HL-60/S4 treated with retinoic acid at 250 ng/mL for 4 days and 3 days (cell line): ENCODE measurements around the gene SGMS1.

Experiments used
- in situ Hi-C: fragments of 300-500 bp; cut with MboI; formaldehyde crosslinking; loops from 2 replicates; pipeline ENCODE4 v1.7.0; 2022; ENCODE audit warnings: low sequenced_read_pairs

The SGMS1 gene

DNA sequence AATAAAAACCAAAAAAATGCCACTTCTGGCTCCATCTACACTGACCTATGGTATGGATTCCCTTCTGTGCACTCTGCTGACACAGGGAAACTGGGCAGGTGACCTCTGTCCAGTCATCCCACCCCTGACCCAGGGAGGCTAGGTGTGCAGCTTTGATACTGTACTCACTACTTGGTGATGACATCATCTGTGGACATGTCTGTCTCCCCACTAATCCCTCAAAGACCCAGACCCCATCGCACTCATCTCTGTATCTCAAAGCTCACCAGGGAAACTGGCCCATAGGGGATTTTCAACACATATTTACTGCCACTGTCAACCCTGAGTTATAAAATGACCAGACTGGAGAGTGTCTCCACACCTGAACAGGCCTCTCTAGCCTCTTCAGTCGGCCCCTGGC, 10.6 kb downstream of the SGMS1 start:
- in situ Hi-C loops: no loop called here

DNA sequence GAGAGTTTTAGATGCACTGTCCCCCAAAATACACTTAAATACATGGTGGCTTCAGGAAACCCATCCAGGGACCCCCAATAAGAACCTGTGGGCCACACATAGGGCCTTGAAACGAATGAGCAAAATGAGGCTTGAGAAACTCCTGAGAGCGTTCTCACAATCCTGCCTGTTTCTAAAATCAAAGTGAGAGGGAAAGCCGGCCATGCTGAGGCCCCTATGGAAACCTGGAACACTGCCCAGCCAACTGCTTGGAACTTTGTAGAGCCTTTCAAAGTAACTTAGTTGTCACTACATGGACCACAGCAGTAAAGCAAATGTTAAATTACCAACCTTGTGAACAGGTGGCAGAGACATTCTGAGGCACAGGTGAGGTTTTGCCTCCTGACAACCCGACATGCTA, 13.4 kb downstream of the SGMS1 start:
- in situ Hi-C loops: no loop called here

DNA sequence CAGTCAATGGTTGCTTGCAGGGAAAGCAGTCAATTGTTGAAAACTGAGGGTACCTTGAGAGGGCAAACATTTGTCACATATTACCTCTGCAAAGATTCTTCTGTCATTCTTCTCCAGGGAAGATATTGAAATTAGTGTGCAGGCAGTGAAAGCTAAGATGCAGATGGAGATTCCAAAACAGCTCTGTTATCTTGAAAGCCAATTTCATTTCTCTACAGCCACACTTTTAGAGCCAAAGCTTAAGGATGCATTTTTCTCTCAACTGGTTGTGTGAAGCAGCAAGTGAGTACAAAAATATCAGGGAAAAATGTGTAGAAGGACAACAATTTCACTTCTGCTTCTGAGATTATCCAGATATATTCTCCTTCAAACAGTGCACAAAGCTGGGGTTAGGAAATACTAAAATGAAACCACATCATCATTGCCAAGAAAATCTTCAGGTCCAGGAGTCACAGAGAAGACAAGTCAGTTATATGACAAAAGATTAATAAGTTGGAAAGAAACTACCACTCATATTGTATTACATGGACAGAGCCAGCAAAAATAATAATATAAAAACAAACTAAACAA, 16.3 kb downstream of the SGMS1 start:
- in situ Hi-C loops: no loop called here

DNA sequence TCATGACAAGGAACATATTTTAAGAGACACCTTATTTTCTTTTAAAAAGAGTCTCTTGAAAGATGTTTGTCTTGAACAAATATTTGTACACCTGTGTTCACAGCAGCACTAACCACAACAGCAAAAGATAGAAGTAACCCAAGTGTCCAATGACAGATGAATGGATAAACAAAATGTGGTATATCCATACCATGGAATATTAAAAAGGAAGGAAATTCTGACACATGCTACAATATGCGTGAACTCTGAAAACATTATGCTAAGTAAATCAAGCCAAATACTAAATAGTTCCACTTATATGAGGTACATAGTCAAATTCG, 17.8 kb downstream of the SGMS1 start:
- in situ Hi-C loops: no loop called here

DNA sequence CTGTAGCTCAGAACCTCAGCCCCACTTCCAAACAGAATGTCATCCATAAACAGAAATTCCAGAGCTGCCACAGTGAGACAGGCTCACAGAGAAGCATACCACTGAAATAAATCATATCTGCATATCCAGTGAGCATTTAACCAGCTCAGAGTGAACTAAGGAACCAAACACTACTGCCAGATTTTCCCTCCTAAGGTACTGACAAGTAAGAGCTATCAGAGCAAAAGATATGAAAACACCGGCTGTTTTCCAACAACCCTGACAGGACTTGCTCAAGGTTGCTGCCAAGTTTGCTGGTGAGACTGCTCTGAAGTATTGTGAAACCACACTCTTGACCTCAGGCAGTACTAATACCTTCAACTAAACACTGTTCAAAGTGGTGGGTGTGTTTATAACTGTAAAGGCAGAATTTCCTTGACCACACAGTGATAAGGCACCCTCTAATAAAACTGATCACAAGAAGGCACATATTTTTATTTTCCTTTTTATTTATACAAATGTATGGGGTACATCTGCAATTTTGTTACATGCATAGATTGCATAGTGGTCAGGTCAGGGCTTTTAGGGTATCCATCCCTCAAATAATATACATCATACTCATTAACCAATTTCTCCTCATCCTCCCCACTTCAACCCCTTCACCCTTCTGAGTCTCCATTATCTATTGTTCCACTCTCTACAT, 18.3 kb downstream of the SGMS1 start:
- in situ Hi-C loops: no loop called here

DNA sequence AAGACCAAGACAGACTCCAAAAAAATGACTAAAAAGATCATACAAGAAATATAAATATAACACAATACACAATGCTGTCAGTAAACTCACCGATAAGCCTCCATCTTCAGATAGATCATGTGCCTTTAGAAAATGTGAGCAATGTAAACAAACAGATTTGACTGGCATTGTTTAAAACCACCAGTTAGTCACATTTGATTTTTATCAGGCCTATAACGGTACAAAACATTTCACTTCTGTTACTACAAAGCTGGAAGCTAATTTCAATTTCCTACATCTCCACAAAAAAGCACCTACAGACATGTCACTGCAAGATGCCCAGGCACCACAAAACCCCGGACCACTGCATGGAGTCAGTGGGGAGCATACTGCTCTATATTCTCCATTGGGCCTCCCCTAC, 18.9 kb downstream of the SGMS1 start:
- in situ Hi-C loops: no loop called here

DNA sequence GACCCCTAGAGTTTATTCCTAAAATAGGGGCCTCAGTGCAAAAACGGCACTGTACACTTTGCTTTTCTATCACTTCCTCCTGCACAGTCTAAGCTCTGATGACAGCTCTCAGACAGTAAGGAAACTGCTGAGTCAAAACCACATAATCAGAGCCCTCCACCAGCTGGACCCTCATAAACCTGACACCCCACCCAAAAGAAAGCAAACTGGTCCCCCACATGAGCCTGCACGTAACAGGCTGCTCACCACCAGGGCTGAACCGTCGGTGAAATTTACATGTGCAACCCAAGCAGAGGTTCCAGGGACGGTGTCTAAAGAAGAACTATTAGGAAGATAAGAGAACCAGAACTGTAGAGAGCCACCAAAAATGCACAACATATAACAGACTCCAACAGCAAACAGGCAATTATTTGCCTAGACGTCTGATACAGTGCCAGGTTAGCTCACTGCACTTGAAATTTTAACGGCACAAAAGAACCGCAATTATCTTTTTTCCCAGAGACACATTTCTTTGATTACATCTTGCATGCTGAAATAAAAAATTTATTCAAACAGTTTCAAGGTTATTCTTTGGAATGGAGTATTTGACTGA, 19.6 kb downstream of the SGMS1 start:
- in situ Hi-C loops: no loop called here

DNA sequence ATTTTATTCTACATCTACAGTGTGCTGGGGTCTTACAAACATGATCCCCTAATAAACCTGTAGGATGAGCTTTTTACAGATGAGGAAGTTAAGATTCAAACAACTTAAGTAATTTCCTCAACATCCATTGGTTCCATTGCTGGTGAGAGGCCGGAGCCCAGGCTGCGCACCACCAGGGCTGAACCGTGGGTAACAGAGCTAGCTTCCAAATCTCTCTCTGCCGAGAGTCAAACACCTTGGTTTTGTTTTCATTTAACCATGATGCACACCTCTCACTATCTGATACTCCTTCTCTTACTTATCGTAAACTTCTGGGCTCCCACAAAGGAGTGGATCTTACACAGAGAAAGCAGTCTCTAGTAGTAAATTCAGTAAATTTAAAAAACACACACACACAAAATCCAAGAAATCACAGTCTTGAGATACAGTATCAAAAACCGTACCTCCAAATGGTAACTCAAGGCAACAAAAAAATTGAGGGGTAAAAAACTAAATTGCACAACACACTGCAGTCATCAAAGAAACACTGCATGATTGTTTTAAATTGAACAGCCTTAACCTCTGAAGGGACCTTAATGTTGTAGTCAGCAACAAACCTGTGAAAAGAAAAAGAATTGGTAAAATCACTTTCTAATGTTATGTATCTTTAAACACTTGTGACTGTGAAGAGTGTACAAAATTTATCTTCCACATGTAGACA, 20.5 kb downstream of the SGMS1 start:
- in situ Hi-C loops: no loop called here

DNA sequence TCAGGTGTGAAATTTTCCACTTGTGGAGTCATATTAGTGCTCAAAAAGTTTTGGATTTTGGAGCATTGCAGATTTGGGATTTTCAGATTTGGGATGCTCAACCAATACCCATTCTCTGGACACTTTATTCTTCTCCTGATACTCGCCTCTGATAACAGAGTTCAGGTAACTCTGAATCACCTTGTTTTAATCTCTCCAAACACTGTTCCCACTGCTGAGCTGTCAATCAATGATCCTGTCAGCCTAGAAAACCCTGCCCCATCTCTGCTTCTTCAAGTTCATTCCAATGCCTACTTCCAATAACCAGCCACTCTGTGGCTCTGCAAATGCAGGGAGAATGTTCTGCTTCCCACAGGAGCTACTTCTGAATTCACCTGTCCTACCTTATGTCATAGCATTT, 21.8 kb downstream of the SGMS1 start:
- in situ Hi-C loops: no loop called here

DNA sequence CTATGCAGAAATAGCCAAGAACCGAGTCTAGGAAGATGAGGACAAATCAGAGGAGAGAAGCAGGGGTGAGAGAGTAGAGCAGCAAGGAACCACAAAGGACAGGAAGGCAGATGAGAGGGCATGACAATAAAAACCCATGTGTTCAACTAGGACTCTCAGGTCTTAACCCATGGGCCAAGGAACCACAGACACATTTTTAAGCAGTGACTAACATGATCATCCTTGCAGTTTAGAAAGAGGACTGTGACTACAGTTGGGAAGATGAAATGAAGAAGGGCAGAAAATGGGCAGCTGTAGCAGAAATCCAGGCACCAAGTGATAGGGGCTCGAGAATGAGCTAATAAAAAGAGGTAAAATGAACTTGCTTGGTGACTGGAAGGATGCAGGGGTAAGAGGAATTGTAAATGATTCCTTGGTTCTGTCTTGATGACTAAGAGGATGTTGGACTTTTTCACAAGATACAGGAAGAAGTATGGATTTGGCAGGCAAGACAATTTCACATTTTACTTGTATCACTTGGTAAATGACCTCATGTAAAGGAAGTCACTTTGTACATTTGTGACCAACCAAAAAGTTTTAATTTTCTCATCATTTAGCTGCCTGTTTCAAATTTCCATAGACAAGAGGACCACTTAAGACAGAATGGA, 22.8 kb downstream of the SGMS1 start:
- in situ Hi-C loops: no loop called here

DNA sequence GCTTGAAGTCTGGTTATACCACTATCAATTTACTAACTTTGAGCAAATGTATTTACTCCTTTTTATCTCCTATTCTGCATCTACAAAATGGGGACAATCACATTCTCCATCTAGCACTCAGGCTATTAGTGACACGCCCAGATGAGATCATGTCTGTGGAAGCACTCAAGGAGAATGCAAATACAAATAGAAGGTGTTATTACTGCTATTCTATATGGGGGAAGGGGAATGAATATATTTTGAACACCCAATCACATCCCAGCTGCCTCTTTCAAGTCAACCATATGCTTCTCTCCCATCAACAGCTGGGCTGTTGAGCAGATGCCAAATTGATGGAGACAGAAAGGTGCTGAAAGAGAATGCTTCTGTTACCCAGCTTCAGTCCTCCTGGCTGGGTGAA, 23.5 kb downstream of the SGMS1 start:
- in situ Hi-C loops: no loop called here

DNA sequence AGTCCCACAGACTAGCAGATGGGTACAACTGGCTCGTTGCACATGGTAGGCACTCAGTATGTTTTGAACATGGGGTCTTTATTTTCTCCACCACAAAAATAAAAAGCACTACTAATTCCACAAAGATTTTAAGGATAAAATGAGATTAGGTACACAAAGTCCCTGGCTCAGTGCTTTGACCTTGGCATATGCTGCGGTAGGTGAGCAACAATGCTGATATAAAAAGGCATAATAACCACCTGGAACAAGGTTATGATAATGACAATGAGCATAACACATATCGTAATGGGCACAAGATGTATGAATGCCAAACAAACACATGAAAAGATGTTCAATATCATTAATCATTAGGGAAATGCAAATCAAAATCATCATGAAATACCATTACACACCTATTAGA, 26.9 kb downstream of the SGMS1 start:
- in situ Hi-C loops: no loop called here

DNA sequence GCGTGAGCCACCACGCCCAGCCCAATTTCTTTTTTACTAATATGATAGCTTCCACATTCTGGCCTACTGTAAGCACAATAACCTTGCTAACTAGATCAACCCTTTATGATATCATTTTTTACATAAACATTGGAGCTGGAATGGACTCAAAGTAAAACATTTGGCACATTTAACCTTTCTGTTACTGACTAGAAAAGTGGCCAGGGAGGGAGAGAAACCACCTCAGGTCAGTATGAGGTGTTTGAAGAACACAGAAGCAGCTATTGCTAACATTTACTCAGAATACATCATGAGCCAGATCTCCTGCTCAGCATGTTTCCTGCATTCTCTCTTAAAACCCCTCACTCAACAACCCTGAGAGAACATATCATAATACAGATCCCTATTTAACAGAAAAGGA, 27.3 kb downstream of the SGMS1 start:
- in situ Hi-C loops: no loop called here

DNA sequence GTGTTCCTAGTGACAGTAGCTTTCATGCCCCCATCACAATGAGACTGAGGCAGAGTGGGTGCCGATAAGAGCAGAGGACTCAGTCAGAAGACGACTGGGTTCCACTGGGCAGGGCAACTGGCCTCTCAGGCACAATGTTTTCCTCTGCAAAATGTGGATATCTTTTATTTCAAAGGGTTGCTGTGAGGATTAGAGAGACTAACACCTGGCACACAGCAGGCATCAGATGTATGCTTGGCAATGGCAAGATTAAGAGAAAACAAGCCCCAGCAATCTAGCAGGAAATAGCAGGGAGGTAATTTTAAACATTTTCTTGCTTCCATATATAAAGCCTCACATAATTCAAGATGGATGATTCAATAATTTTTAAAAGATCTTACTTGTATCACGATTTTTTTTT, 28.0 kb downstream of the SGMS1 start:
- in situ Hi-C loops: no loop called here

DNA sequence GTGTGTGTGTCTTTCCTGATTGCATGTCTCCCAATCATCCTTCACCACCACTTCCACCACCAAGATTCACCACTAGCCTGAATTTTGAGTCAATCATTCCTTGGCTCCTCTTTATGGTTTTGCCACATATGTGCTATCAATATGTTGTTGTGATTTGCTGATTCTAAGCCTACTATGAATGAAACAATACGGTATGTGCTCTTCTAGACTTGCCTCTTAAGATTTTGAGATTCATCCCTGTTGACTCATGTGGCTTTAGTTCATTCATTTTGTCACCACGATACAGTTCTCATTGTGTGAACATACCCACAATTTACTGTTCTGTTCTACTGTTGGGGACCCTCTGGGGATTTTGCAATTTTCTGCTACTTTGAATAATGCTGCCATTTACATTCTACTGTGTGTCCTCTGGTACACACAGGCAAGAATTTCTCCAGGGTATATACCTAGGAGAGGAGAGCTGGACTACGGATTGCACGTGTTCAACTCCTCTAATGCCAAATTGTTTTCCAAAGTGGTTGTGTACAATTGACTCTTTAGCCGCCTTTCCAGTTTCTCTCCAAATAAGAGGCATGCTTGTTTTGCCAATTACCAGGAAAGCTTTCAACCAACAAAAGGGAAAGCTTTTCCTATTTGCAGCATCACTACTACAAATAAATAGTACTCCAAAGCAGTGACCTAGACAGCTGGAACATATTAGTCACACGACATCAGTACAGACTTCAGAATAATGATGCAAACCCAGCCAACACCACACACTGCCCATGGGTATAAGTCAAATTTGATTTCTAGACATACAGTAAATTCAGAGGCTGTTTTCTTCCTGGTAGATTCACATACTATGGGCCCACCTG, 30.0 kb downstream of the SGMS1 start:
- in situ Hi-C loops: no loop called here

DNA sequence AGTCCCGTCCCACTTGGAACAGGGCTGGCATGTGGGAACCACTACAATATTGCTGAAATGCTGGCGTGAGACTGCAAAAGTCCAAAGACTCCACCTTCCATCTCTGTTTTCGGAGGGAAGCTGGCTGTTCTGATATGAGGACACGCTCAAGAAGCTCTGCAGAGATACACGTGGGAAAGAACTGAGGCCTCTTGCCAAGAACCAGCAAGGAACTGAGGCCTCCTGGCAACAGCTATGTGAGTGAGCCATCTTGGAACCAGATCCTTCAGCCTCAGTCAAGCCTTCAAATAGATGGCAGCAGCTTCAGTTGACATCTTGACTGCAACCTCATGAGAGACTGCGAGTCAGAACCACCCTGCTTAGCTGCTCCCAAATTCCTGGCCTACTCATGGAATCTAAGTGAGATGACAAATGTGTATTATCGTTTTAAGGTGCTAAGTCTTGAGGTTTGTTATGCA, 30.8 kb downstream of the SGMS1 start:
- in situ Hi-C loops: no loop called here

DNA sequence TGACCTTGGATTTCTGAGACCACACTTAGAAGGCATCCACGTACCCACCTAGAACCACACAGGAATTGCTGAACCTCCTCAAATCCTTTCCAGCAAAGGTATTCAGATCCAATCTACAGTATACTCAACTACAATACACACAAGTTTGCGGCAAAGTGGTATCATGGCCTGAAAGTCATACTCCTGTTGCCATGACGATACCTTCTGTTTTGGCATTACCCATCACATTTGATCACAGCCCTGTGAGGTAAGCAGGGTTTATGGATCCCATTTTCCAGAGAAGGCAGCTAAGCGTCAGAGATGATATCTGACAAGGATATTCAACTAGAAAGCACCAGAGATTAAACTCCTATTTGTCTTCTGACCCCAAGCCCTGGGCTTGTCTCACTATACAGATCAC, 32.8 kb downstream of the SGMS1 start:
- in situ Hi-C loops: no loop called here

DNA sequence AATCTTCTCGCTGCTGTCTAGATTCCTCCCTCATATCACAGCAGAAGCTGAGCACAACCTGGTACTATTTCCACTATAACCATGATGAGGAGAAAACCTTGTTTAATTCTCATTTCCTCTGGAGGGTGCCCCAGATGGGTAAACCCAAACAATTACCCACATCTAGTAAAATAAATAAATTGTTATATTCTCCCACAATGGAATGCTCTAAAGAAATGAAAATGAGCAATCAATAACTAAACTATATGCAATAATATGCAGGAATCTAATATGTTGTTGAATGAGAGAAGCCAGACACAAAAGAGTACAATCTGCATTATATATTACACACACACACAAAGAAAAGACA, 37.0 kb downstream of the SGMS1 start:
- in situ Hi-C loops: no loop called here

DNA sequence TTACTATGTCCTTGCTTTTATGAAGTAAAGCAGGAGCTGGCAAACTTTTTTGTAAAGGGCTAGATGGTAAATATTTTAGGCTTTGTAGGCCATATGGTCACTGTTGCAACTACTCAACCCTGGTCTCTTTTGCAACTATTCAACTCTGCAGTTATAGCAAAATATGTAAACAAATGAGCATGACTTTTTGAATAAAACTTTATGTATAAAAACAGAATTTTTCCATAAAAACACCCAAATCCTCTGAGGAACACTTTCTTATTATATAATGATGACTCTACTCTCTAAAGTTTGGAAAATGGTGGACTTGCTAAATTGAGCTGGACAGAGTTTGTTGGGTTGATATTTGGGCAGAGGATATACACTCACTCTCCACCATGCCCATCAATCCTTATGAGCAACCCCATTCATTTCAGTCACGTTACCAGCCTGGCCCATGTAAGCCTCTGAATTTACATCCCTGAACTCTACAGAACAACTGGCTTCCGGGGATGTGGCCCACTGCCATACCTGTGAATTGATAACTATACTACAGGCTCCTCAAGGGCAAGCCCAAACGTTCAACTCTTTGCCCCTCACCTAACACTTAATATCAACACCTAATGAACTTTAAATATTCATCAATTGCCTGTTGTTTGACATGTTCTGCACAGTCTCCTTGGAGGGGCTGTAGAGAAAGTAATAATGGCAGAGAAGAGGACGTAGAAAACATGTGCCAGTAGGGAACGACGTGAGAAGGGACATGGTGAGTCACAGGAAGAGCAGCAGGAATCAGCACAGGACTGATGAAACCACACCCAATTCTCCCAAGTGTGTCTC, 37.6 kb downstream of the SGMS1 start:
- in situ Hi-C loops: no loop called here
